GM19043 (cell line): ENCODE results near the gene SLC44A1.

Source experiments
- ATAC-seq: cut with Tn5 transposase; IDR thresholded peaks from one replicate; pipeline ENCODE4 v1.9.1; 2021; ENCODE audit warnings: low read depth; ENCODE audit not compliant: unreplicated experiment

SLC44A1 gene

GRCh38 chr9:105449081-105449480, 204.6 kb downstream of the SLC44A1 start:
- no peak for ATAC-seq

GRCh38 chr9:105452185-105452584, 207.7 kb downstream of the SLC44A1 start:
- no peak for ATAC-seq

- ATAC-seq, result no peak
Measured at GRCh38 chr9:105455836-105456475, 211.5 kb downstream of the SLC44A1 start.

- ATAC-seq, result no peak
Measured at GRCh38 chr9:105457560-105458294, 213.3 kb downstream of the SLC44A1 start.

- ATAC-seq, result no peak
Measured at GRCh38 chr9:105458404-105458803, 214.0 kb downstream of the SLC44A1 start.

- ATAC-seq, result no peak
Measured at GRCh38 chr9:105459336-105459735, 214.9 kb downstream of the SLC44A1 start.

GRCh38 chr9:105466898-105467455, 222.5 kb downstream of the SLC44A1 start:
- ATAC-seq, result no peak

- ATAC-seq, result no peak
Measured at GRCh38 chr9:105468875-105469274, 224.4 kb downstream of the SLC44A1 start.

- no peak for ATAC-seq
Measured at GRCh38 chr9:105473221-105473620, 228.8 kb downstream of the SLC44A1 start.

- no peak for ATAC-seq
Measured at GRCh38 chr9:105475302-105475701, 230.9 kb downstream of the SLC44A1 start.

GRCh38 chr9:105479846-105480245, 235.4 kb downstream of the SLC44A1 start:
- no peak for ATAC-seq

- peak; percentile 88 for ATAC-seq
Measured at GRCh38 chr9:105483618-105484017, 239.2 kb downstream of the SLC44A1 start.

GRCh38 chr9:105484226-105484625, 239.8 kb downstream of the SLC44A1 start:
- no peak for ATAC-seq

GRCh38 chr9:105485131-105485530, 240.7 kb downstream of the SLC44A1 start:
- ATAC-seq, result no peak
